NOMO-1 treated with DMSO at 0.1 percent for 48 hours (cell line): Measurements from ENCODE around the gene LRP5.
"Not testable (repeated sequence)": the region's sequence is repeated elsewhere in the genome, so short reads cannot be mapped to it uniquely, and the experiment has no call there.

Source experiments
- DNase-seq: peaks from one replicate; lab custom pipeline; 2025; ENCODE audit not compliant: unreplicated experiment; lab: John Stamatoyannopoulos, UW

The LRP5 gene

GRCh38 chr11:68414496-68415221 is 102.3 kb downstream of the LRP5 start:
- DNase-seq = no peak

GRCh38 chr11:68416070-68416578 is 103.7 kb downstream of the LRP5 start:
- DNase-seq = no peak

GRCh38 chr11:68418648-68419047 is 106.3 kb downstream of the LRP5 start:
- DNase-seq = no peak

GRCh38 chr11:68420171-68420570 is 107.8 kb downstream of the LRP5 start:
- DNase-seq = no peak

DNA sequence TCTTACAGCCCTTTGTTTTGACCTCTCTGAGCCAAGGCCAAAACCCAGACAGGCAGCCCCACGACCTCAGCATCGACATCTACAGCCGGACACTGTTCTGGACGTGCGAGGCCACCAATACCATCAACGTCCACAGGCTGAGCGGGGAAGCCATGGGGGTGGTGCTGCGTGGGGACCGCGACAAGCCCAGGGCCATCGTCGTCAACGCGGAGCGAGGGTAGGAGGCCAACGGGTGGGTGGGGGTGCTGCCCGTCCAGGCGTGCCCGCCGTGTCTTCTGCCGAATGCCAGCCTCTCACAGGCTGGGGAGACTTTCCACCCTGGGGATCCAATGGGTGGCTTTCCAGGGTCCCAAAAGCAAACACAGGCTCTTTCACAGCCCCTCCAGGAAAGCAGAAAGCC is 111.1 kb downstream of the LRP5 start:
- DNase-seq = no peak

DNA sequence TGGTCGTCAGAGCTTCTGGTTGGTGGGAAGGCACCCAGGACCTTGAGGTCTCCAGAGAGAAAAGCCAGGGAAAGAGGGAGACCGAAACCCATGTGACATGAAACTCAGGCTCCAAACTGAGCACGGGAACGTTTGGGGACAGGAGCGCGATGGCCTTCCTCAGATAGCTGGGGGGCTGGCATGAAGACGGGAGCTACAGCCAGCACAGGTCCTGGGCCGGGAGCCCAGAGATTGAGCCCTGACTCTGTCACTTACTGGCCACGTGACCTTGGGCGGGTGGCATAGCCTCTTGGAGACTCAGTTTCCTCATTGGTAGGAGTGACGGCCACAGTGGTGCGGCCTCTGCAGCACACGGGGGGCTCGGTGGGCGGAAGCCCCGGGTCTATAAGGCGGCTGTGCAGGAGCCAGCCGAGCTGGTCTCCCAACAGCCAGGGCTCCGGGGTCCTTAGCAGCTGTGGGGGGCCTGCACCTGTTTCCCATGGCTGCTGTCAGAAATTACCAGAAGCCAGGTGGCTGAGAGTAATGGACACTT is 111.8 kb downstream of the LRP5 start:
- no peak for DNase-seq

DNA sequence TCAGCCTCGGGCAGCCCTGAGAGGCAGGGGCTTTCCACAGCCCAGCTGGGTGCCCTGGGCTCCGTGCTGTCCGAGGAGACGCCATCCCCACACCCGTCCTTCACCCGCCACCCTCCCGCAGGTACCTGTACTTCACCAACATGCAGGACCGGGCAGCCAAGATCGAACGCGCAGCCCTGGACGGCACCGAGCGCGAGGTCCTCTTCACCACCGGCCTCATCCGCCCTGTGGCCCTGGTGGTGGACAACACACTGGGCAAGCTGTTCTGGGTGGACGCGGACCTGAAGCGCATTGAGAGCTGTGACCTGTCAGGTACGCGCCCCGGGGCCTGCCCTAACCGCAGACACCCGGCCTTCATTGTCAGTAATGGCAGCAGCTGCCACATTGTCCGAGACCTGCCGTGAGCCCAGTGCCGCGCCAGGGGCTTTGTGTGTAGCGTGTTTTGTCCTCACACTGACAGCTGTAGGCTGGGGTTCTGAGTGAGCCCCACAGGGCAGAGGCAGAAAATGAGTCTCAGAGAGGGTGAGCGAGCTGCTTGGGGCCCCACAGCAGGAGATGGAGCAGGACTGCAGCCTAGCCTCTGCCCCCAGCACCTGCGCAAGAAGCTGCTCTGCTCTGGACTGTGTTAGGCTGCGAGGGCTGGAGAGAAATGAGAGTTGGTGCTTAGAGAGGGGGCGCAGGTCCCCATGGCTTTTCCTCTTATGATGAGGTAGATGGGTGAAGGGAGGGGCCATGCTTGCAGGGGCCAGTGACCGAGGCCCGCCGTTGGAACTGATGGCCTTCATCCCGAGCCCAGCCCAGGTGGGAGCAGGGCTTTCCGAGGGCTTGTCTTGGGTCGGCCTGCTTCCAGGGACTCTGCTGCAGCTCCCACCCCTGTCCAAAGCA is 112.8 kb downstream of the LRP5 start:
- DNase-seq = no peak

GRCh38 chr11:68425866-68426380 is 113.5 kb downstream of the LRP5 start:
- DNase-seq = no peak

GRCh38 chr11:68429661-68430060 is 117.3 kb downstream of the LRP5 start:
- DNase-seq = no peak

DNA sequence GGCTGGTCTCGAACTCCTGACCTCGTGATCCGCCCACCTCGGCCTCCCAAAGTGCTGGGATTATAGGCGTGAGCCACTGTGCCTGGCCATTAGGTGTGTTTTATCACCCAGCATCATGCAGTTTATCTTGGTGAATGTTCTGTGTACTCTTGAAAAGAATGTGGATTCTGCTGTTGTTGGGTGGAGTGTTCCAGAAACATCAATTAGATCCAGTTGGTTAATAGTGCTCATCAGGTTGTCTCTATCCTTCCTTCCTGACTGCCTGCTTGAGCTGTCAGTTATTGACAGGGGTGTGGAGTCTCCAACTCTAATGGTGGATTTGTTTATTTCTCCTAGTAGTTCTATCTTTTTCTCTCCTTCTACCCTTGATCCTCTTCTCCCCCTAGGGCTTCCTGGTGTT is 118.0 kb downstream of the LRP5 start:
- no peak for DNase-seq

- DNase-seq = no peak
Observed at GRCh38 chr11:68430801-68431200, 118.4 kb downstream of the LRP5 start.

GRCh38 chr11:68431984-68432645 is 119.7 kb downstream of the LRP5 start:
- DNase-seq = no peak

- DNase-seq = no peak
Observed at GRCh38 chr11:68432874-68433273, 120.5 kb downstream of the LRP5 start.

- no peak for DNase-seq
Observed at GRCh38 chr11:68433541-68433940, 121.2 kb downstream of the LRP5 start.

DNA sequence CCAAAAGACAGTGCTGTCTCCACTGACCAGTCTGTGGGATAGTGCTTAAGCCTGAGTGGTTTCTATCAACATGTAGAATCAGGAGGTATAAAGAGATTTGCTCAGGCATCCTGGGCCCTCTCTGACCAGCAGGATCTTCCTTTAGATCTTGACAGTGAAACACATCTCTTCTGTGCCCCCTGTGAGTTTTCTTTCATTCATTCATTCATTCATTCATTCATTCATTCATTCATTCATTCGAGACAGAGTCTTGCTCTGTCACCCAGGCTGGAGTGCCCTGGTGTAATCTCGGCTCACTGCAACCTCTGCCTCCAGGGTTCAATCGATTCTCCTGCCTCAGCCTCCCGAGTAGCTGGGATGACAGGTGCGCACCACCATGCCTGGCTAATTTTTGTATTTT is 121.8 kb downstream of the LRP5 start:
- not testable (repeated sequence) for DNase-seq

DNA sequence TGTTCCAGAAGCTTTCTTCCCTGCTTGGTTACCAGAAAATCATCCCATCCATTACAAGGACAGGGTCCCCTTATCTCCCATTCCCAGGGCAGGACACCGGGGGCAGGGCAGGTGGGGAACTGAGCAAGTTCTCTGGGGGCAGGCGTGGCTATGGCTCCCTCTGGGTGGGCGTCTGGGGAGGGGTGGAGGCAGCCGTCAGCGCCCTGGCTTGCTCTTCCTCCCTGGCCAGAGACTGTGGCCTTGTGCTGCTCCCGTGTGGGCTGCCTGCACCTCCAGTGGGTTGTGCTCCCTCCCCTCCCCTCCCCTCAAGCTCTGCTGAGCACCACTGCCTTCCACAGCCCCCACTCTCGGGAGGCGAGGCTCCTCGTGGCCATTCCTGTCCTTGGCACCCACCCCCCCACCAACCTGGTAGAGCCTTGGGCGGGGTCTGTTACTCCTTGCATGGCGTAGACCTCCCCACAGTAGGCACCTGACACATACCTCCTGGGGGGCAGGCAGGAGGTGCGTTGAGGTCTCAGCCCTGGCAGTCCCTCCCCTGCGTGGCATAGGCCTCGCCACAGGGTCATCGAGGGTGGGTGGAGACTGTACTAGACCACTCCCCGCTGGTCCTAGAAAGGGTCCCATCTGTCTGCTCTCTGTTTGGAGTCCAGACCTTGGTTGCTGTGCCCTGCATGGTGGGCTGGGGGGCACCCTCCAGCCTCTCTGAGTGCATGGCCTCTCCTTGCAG is 123.9 kb downstream of the LRP5 start:
- DNase-seq = no peak

DNA sequence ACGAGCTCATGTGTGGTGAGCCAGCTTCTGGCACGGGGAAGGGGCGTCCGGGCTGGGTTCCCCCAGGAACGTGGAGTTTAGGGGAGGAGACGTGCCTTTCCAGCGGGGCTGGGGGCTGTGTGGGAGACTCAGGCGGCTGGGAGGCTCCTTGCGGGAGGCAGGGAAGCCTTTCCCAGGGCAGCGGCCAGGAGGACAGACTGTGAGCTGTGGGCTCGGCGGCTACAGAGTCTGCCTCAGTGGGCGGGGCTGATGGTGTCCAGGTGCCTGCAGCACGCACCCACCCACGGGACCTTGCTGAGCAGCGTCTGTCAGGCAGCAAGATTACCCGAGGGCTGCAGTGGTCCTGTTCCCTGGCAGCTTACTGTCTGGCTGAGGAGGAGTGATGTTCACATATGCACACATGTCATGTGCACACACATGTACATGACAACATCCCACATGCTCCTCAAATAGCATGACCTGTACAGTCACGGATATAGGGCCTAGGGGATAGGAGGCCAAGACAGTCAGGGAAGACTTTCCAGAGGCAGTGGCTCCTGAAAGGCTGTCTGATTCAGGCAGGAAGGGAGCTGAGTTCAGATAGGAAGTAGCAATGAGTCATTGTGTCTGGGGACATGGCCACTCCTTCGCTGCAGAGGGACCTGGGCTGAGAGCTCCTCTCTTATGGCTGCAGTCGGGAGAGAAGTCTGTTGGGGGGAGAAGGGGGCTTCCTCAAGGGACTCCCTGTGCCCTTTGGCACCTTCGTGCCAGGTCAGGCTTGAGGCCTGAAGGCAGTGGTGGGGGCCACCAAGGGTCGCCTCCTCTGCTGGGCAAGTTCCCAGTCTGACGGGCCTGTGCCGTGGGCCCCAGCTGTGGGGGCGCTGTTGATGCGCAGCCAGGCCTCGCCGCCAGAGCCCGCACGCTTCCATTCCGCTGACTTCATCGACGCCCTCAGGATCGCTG is 124.9 kb downstream of the LRP5 start:
- DNase-seq = peak; percentile 13

GRCh38 chr11:68437927-68438657 is 125.7 kb downstream of the LRP5 start:
- DNase-seq = no peak
